MG63 (cell line): ENCODE data around the gene PTGR1. TPM values are rescaled to one million over a fixed set of nuclear protein-coding genes. Genes with fewer than 3 reads are reported as not detected.

Experiments
- DNase-seq: peaks from one replicate; pipeline ENCODE4 v3.0.0-alpha.2; 2020
- H3K27me3 ChIP-seq: fragments of 250-450 bp; sonication (Bioruptor Pico); 2 replicates; pipeline ENCODE4 v1.5.1; 2020; ENCODE audit warnings: mild to moderate bottlenecking, moderate library complexity
- H3K36me3 ChIP-seq: fragments of 250-450 bp; sonication (Bioruptor Pico); 2 replicates; pipeline ENCODE4 v1.5.1; 2020; ENCODE audit warnings: mild to moderate bottlenecking, moderate library complexity
- H3K4me3 ChIP-seq: fragments of 250-450 bp; sonication (Bioruptor Pico); 2 replicates; pipeline ENCODE4 v1.5.1; 2020; ENCODE audit warnings: mild to moderate bottlenecking, moderate library complexity
- H3K9me3 ChIP-seq: fragments of 250-450 bp; sonication (Bioruptor Pico); 2 replicates; pipeline ENCODE4 v1.5.1; 2020; ENCODE audit warnings: mild to moderate bottlenecking, moderate library complexity
- total RNA-seq: library from RNA; depleted of rRNA; stranded (reverse); fragments of >200 nt; shearing (Covaris generic); gene quantifications from 2 replicates; pipeline ENCODE4 v1.2.3, GENCODE V29; 2014; ENCODE audit warnings: low replicate concordance; rRNA removed

PTGR1 gene
- total RNA-seq, 1 experiment from 2014 or later: 50.7 TPM

GRCh38 chr9:111516061-111516465 is 83.4 kb downstream of the PTGR1 start:
- Histone ChIP-seq H3K9me3 (peaks cover 2% of the 10 kb centered on the region; the same call in 1 of the 2 replicates), H3K27me3 (no peaks in the 10 kb centered on the region), H3K4me3 (no peak overlapping the region), H3K36me3 (no peaks in the 10 kb centered on the region)
- no peak for DNase-seq

DNA sequence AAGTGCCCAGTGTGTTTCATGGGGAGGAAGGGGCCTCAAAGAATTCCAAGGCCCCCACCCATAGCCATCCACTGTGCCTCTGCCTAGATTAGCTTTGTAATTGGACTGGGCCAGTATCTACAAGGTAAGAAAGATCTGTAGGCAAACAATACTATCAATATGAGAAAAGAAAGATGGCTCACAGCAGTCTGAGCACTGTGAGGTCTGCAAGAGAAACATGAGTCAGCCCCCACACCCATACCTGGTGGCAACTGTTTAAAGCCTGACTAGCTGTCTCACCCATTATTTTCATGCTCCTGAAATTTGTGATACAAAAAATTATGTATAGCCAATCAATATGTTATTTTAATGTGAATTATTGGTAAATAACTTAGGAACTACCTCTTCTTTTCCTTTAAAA is 84.5 kb downstream of the PTGR1 start:
- H3K36me3 ChIP-seq: no peaks in the 10 kb centered on the region
- no peak for DNase-seq
- no peaks in the 10 kb centered on the region for H3K27me3 ChIP-seq
- H3K4me3 ChIP-seq: no peak overlapping the region
- H3K9me3 ChIP-seq: peaks cover 2% of the 10 kb centered on the region; the same call in 1 of the 2 replicates

Other genes starting within 250 kb of the PTGR1 start
- gene ECPAS, start 115.3 kb downstream of the PTGR1 start, total RNA-seq: 77.5 and 87.8 TPM in 2 replicates
- gene ZNF483, start 74.5 kb downstream of the PTGR1 start, total RNA-seq: not detected in 2 replicates
- gene DNAJC25, start 31.7 kb upstream of the PTGR1 start, total RNA-seq: 5.7 and 9.1 TPM in 2 replicates
- 129 and 149 TPM in 2 replicates for gene GNG10, start 62.0 kb upstream of the PTGR1 start, total RNA-seq
- not detected in 2 replicates for gene SHOC1, start 195.3 kb upstream of the PTGR1 start, total RNA-seq